HepG2 (cell line): ENCODE data around the gene TSSK3. TPM values are rescaled to one million over a fixed set of nuclear protein-coding genes. Genes with fewer than 3 reads are reported as not detected.

ENCODE experiments used
- DPF2 ChIP-seq: sonication (generic); formaldehyde crosslinking; IDR thresholded peaks from 2 replicates; pipeline ENCODE4 v1.4.0; 2020; ENCODE audit warnings: mild to moderate bottlenecking, low read depth, missing genetic modification reagents, borderline replicate concordance
- HNRNPLL ChIP-seq: fragments of 200-400 bp; formaldehyde crosslinking; IDR thresholded peaks from 2 replicates; pipeline ENCODE4 v1.6.1; 2017; ENCODE audit warnings: mild to moderate bottlenecking, low read depth, low read length; ENCODE audit not compliant: poor library complexity, severe bottlenecking
- KLF16 ChIP-seq, 2 experiments: sonication (generic) in 1 of 2; formaldehyde crosslinking in 1 of 2; IDR thresholded peaks; 2 replicates each; pipeline versions ENCODE4 v1.6.1 to v1.8.0; 2016 to 2023; ENCODE audit warnings: missing genetic modification reagents in 2 of 2, missing compliant biosample characterization in 1 of 2
- MED1 ChIP-seq: sonication (generic); formaldehyde crosslinking; IDR thresholded peaks from 2 replicates; pipeline ENCODE4 v1.4.0; 2020; ENCODE audit warnings: missing genetic modification reagents
- NONO ChIP-seq, 2 experiments: fragments of 450-650 bp in 1 of 2; sonication (generic) in 1 of 2; formaldehyde crosslinking in 1 of 2; IDR thresholded peaks in 1 of 2; conservative IDR thresholded peaks in 1 of 2; 2 replicates each; pipeline versions ENCODE4 v1.6.1 to v1.8.0; 2017 to 2022; ENCODE audit warnings: mild to moderate bottlenecking in 1 of 2, missing genetic modification reagents in 1 of 2, moderate library complexity in 1 of 2
- POLR2A ChIP-seq, 2 experiments: IDR thresholded peaks; 2 replicates each; pipeline ENCODE4 v1.6.1; 2011; ENCODE audit warnings: low read depth in 2 of 2, low read length in 2 of 2, mild to moderate bottlenecking in 1 of 2, moderate library complexity in 1 of 2; ENCODE audit not compliant: insufficient read depth in 1 of 2
- RBM22 ChIP-seq: fragments of 200-400 bp; formaldehyde crosslinking; optimal IDR thresholded peaks from 2 replicates; pipeline ENCODE3; 2017; ENCODE audit warnings: mild to moderate bottlenecking, low read length, moderate library complexity
- REL ChIP-seq: sonication (generic); formaldehyde crosslinking; conservative IDR thresholded peaks from 2 replicates; pipeline ENCODE4 v1.8.0; 2022; ENCODE audit warnings: mild to moderate bottlenecking, missing genetic modification reagents, moderate library complexity
- RFXAP ChIP-seq: sonication (generic); formaldehyde crosslinking; IDR thresholded peaks from 2 replicates; pipeline ENCODE4 v1.4.0; 2020; ENCODE audit warnings: missing genetic modification reagents, borderline replicate concordance
- SAFB2 ChIP-seq: sonication (generic); formaldehyde crosslinking; IDR thresholded peaks from 2 replicates; pipeline ENCODE4 v1.5.1; 2020; ENCODE audit warnings: missing genetic modification reagents, low read depth, mild to moderate bottlenecking, borderline replicate concordance
- ZFX ChIP-seq: sonication (generic); formaldehyde crosslinking; IDR thresholded peaks from 2 replicates; pipeline ENCODE4 v1.4.0; 2020; ENCODE audit warnings: mild to moderate bottlenecking, low read depth, missing genetic modification reagents, moderate library complexity
- ZNF207 ChIP-seq: fragments of 450-650 bp; IDR thresholded peaks from 2 replicates; pipeline ENCODE4 v1.6.1; 2016; ENCODE audit warnings: antibody characterized with exemption, borderline replicate concordance
- ZNF225 ChIP-seq: sonication (generic); formaldehyde crosslinking; IDR thresholded peaks from 2 replicates; pipeline ENCODE4 v1.4.0; 2020; ENCODE audit warnings: mild to moderate bottlenecking, missing genetic modification reagents
- ZNF350 ChIP-seq: sonication (generic); formaldehyde crosslinking; IDR thresholded peaks from 2 replicates; pipeline ENCODE4 v1.4.0; 2020; ENCODE audit warnings: mild to moderate bottlenecking, low read depth, missing genetic modification reagents, borderline replicate concordance
- ZNF619 ChIP-seq: sonication (generic); formaldehyde crosslinking; IDR thresholded peaks from 2 replicates; pipeline ENCODE4 v1.4.0; 2020; ENCODE audit warnings: mild to moderate bottlenecking, missing genetic modification reagents
- polyA plus RNA-seq, 8 experiments: library from polyadenylated mRNA; depleted of rRNA in 3 of 8; stranded (reverse) in 7 of 8; unstranded in 1 of 8; fragments of >200 nt; fragmentation: Illumina TruSeq in 4 of 8; extraction: Trizol in 4 of 8; gene quantifications; 2 replicates each; pipeline versions ENCODE4 v1.2.1 to v1.2.3, GENCODE V29; 2011 to 2016; ENCODE audit warnings: low read depth in 4 of 8, missing spikeins in 1 of 8, mixed read lengths in 1 of 8; ENCODE audit not compliant: insufficient read depth in 1 of 8
- total RNA-seq, 5 experiments: library from RNA; depleted of rRNA; stranded (reverse); fragments of >200 nt; fragmentation: Illumina TruSeq; extraction: Trizol; gene quantifications; 2 replicates each; pipeline ENCODE4 v1.2.3, GENCODE V29; 2016; ENCODE audit warnings: low read depth in 1 of 5
- TF ChIP-seq, protein P1 (sequence below): sonication (generic); formaldehyde crosslinking; IDR thresholded peaks from 2 replicates; pipeline ENCODE4 v1.5.0; 2020; ENCODE audit warnings: missing genetic modification reagents
- TF ChIP-seq, protein P2 (sequence below): sonication (generic); formaldehyde crosslinking; IDR thresholded peaks from 2 replicates; pipeline ENCODE4 v1.5.0; 2020; ENCODE audit warnings: missing genetic modification reagents
- TF ChIP-seq, protein P3 (sequence below): sonication (generic); formaldehyde crosslinking; conservative IDR thresholded peaks from 2 replicates; pipeline ENCODE4 v1.8.0; 2022; ENCODE audit warnings: mild to moderate bottlenecking, moderate library complexity, missing genetic modification reagents
- TF ChIP-seq, protein P4 (sequence below), 2 experiments: IDR thresholded peaks; 2 replicates each; pipeline ENCODE4 v1.6.1; 2011 to 2012; ENCODE audit warnings: low read length in 2 of 2, borderline replicate concordance in 1 of 2, low read depth in 1 of 2, mild to moderate bottlenecking in 1 of 2, moderate library complexity in 1 of 2

TSSK3 gene
- total and polyA plus RNA-seq, 2 of the 13 experiments (the other 11 are each of a cell fraction or from before 2014, with no cell fraction given), result 1.0 to 1.1 TPM

DNA sequence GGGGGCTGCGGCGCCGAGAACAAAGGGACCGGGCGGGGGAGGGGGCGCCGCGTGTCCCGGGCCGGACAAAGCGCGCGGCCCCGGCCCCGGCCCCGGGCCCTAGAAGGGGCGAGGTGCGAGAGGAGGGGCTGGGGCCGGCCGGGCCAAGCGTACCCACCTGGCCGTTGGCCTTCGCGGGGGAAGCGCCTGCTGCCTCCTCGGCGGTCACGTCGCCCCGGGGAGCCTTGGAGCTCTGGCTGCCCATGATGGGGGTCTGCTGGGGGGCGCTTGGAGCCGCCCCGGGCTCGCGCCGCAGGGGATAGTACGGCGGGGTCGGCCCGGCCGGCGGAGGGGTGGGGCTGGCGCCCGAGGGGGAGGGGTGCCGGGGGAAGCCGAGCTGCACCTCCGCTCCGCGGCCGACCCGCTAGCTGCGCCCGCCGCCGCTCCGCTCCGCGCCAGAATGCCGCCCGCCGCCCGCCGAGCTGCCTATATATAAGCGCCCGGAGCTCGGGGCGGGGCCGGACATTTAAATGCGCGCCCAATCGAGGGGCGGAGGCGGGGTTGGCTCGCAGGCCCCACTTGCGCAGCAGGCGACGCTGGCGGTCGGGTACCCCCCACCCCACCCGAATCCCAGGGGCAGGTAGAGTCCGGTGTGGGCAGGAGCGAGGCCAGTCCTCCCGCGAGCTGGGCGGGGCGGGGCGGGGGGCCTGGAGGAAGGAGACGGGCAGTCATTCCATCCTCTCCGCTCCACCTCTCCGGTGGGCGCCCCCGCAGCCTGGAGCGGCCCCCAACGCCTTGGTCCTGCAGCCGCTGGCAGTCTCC, 26.3 kb upstream of the TSSK3 start, which contains the start of gene MARCKSL1 (continued):
- TF ChIP-seq POLR2A (IDR thresholded peaks at IDR 0.05; ENCODE audit: insufficient read depth in 1 of 2, low read depth in 2 of 2, low read length in 2 of 2), result peak; percentile 91 to 93
- TF ChIP-seq, protein P1, sequence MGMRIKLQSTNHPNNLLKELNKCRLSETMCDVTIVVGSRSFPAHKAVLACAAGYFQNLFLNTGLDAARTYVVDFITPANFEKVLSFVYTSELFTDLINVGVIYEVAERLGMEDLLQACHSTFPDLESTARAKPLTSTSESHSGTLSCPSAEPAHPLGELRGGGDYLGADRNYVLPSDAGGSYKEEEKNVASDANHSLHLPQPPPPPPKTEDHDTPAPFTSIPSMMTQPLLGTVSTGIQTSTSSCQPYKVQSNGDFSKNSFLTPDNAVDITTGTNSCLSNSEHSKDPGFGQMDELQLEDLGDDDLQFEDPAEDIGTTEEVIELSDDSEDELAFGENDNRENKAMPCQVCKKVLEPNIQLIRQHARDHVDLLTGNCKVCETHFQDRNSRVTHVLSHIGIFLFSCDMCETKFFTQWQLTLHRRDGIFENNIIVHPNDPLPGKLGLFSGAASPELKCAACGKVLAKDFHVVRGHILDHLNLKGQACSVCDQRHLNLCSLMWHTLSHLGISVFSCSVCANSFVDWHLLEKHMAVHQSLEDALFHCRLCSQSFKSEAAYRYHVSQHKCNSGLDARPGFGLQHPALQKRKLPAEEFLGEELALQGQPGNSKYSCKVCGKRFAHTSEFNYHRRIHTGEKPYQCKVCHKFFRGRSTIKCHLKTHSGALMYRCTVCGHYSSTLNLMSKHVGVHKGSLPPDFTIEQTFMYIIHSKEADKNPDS, result no peak
- 0 out of 2 replicates have a peak, but pooled peaks have one; percentile 34 for TF ChIP-seq ZNF619 (CRISPR knock-in tag)
- TF ChIP-seq ZFX (CRISPR knock-in tag), result peak; percentile 54; the same call in 1 of the 2 replicates
- TF ChIP-seq NONO (IDR thresholded peaks at IDR 0.05), result no peak
- peak; percentile 58 for TF ChIP-seq NONO (CRISPR knock-in tag; conservative IDR thresholded peaks at IDR 0.05)
- TF ChIP-seq ZNF207, result no peak
- TF ChIP-seq RBM22, result peak; percentile 16
- peak; percentile 88 for TF ChIP-seq HNRNPLL
- TF ChIP-seq, protein P2, sequence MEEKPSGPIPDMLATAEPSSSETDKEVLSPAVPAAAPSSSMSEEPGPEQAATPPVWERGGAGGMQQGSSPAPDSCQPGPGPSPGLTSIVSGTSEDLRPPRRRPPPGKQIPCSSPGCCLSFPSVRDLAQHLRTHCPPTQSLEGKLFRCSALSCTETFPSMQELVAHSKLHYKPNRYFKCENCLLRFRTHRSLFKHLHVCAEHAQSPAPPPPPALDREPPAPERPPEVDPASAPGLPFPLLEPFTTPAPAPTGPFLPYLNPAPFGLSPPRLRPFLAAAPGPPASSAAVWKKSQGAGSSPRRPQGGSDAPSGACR, result 0 out of 2 replicates have a peak, but pooled peaks have one; percentile 25
- no peak; the same call in 1 of the 2 replicates for TF ChIP-seq SAFB2 (CRISPR knock-in tag)
- TF ChIP-seq, protein P3, sequence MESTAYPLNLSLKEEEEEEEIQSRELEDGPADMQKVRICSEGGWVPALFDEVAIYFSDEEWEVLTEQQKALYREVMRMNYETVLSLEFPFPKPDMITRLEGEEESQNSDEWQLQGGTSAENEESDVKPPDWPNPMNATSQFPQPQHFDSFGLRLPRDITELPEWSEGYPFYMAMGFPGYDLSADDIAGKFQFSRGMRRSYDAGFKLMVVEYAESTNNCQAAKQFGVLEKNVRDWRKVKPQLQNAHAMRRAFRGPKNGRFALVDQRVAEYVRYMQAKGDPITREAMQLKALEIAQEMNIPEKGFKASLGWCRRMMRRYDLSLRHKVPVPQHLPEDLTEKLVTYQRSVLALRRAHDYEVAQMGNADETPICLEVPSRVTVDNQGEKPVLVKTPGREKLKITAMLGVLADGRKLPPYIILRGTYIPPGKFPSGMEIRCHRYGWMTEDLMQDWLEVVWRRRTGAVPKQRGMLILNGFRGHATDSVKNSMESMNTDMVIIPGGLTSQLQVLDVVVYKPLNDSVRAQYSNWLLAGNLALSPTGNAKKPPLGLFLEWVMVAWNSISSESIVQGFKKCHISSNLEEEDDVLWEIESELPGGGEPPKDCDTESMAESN (CRISPR knock-in tag), result peak; percentile 42
- peak; percentile 26; the same call in 1 of the 2 replicates for TF ChIP-seq ZNF225 (CRISPR knock-in tag)
- TF ChIP-seq MED1, result 0 out of 2 replicates have a peak, but pooled peaks have one; percentile 30
- TF ChIP-seq ZNF350, result 0 out of 2 replicates have a peak, but pooled peaks have one; percentile 28
- TF ChIP-seq REL (CRISPR knock-in tag), result peak; percentile 76; the same call in 1 of the 2 replicates
- TF ChIP-seq DPF2, result no peak
- peak; percentile 70; the same call in 1 of the 2 replicates for TF ChIP-seq RFXAP (CRISPR knock-in tag)
- TF ChIP-seq, protein P4, sequence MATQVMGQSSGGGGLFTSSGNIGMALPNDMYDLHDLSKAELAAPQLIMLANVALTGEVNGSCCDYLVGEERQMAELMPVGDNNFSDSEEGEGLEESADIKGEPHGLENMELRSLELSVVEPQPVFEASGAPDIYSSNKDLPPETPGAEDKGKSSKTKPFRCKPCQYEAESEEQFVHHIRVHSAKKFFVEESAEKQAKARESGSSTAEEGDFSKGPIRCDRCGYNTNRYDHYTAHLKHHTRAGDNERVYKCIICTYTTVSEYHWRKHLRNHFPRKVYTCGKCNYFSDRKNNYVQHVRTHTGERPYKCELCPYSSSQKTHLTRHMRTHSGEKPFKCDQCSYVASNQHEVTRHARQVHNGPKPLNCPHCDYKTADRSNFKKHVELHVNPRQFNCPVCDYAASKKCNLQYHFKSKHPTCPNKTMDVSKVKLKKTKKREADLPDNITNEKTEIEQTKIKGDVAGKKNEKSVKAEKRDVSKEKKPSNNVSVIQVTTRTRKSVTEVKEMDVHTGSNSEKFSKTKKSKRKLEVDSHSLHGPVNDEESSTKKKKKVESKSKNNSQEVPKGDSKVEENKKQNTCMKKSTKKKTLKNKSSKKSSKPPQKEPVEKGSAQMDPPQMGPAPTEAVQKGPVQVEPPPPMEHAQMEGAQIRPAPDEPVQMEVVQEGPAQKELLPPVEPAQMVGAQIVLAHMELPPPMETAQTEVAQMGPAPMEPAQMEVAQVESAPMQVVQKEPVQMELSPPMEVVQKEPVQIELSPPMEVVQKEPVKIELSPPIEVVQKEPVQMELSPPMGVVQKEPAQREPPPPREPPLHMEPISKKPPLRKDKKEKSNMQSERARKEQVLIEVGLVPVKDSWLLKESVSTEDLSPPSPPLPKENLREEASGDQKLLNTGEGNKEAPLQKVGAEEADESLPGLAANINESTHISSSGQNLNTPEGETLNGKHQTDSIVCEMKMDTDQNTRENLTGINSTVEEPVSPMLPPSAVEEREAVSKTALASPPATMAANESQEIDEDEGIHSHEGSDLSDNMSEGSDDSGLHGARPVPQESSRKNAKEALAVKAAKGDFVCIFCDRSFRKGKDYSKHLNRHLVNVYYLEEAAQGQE (IDR thresholded peaks at IDR 0.05; ENCODE audit: borderline replicate concordance in 1 of 2, low read depth in 1 of 2, low read length in 2 of 2), result peak in 1 of 2 experiments; percentile 59; a peak in 2 of 4 replicates
- peak in 1 of 2 experiments; percentile 53; a peak in 1 of 4 replicates for TF ChIP-seq KLF16 (CRISPR knock-in tag; IDR thresholded peaks at IDR 0.05)
